GM23248 (cell line): ENCODE measurements around the gene TEX54.

ENCODE experiments used
- EZH2 ChIP-seq: fragments of 200-600 bp; sonication (generic); IDR thresholded peaks from 2 replicates; pipeline ENCODE4 v1.6.1; 2018; ENCODE audit warnings: antibody characterized with exemption, mild to moderate bottlenecking; ENCODE audit not compliant: insufficient read depth, poor library complexity, severe bottlenecking
- EZH2phosphoT487 ChIP-seq: fragments of 200-600 bp; sonication (generic); IDR thresholded peaks from 2 replicates; pipeline ENCODE4 v1.6.1; 2018; ENCODE audit warnings: antibody characterized with exemption, moderate library complexity, mild to moderate bottlenecking, low read depth; ENCODE audit not compliant: insufficient read depth

- no peak for TF ChIP-seq EZH2phosphoT487
- TF ChIP-seq EZH2: no peak
Observed at GRCh38 chr11:62839050-62839945, 6.7 kb upstream of the TEX54 start, which contains the start of gene WDR74.
